GM23338 (cell line): Measurements from ENCODE around the gene GSS. TPM values are rescaled to one million over a fixed set of nuclear protein-coding genes. Genes with fewer than 3 reads are reported as not detected.

Experiments used
- ATAC-seq: fragments of 200-7000 bp; cut with Tn5 transposase; 3 replicates; pipeline ENCODE4 v1.9.1; 2020
- DNase-seq: peaks from one replicate; pipeline ENCODE4 v3.0.0-alpha.2; 2015; ENCODE audit warnings: low spot score
- H2AFZ ChIP-seq: fragments of 200-600 bp; sonication (generic); 2 replicates; pipeline ENCODE4 v1.8.0; 2016; ENCODE audit warnings: antibody characterized with exemption, mild to moderate bottlenecking, moderate library complexity
- H3F3A ChIP-seq: fragments of 200-600 bp; sonication (generic); replicated peaks from 2 replicates; pipeline ENCODE4 v1.8.0; 2017; ENCODE audit warnings: antibody characterized with exemption, mixed run types, low read depth
- H3K27ac ChIP-seq: fragments of 200-600 bp; sonication (generic); 2 replicates; pipeline ENCODE4 v1.6.1; 2016; ENCODE audit warnings: low read depth
- H3K27me3 ChIP-seq: fragments of 200-600 bp; sonication (generic); 2 replicates; pipeline ENCODE4 v1.8.0; 2016; ENCODE audit warnings: mild to moderate bottlenecking, mixed run types, moderate library complexity; ENCODE audit not compliant: insufficient read depth
- H3K36me3 ChIP-seq: fragments of 200-600 bp; sonication (generic); 2 replicates; pipeline ENCODE4 v1.8.0; 2016; ENCODE audit warnings: mild to moderate bottlenecking; ENCODE audit not compliant: insufficient read depth
- H3K4me1 ChIP-seq: fragments of 200-600 bp; sonication (generic); 2 replicates; pipeline ENCODE4 v1.8.0; 2016; ENCODE audit warnings: mild to moderate bottlenecking, moderate library complexity; ENCODE audit not compliant: insufficient read depth
- H3K4me2 ChIP-seq: fragments of 200-600 bp; sonication (generic); 2 replicates; pipeline ENCODE4 v1.7.1; 2017; ENCODE audit warnings: mixed run types
- H3K4me3 ChIP-seq: fragments of 200-600 bp; sonication (generic); 2 replicates; pipeline ENCODE4 v1.6.1; 2016; ENCODE audit warnings: mixed run types
- H3K79me2 ChIP-seq: fragments of 200-600 bp; sonication (generic); replicated peaks from 2 replicates; pipeline ENCODE4 v1.8.0; 2017; ENCODE audit warnings: mild to moderate bottlenecking; ENCODE audit not compliant: insufficient read depth
- H3K9me2 ChIP-seq: fragments of 200-600 bp; sonication (generic); 2 replicates; pipeline ENCODE4 v1.8.0; 2017; ENCODE audit not compliant: insufficient read depth
- H4K20me1 ChIP-seq: fragments of 200-600 bp; sonication (generic); replicated peaks from 2 replicates; pipeline ENCODE4 v1.8.0; 2017; ENCODE audit warnings: mild to moderate bottlenecking; ENCODE audit not compliant: insufficient read depth
- H3K27ac Mint-ChIP-seq: 2 replicates; pipeline ENCODE4 v1.8.0; 2020; ENCODE audit warnings: inconsistent platforms, mild to moderate bottlenecking, moderate library complexity, mixed read lengths
- H3K27me3 Mint-ChIP-seq: 3 replicates; pipeline ENCODE4 v1.8.0; 2022; ENCODE audit warnings: low read depth, mild to moderate bottlenecking, moderate library complexity, mixed read lengths, inconsistent platforms; ENCODE audit not compliant: insufficient read depth, poor library complexity
- H3K36me3 Mint-ChIP-seq: 3 replicates; pipeline ENCODE4 v1.8.0; 2021; ENCODE audit warnings: low read depth, mild to moderate bottlenecking, inconsistent platforms, moderate library complexity, mixed read lengths
- H3K4me1 Mint-ChIP-seq: 3 replicates; pipeline ENCODE4 v1.8.0; 2020; ENCODE audit warnings: mild to moderate bottlenecking, inconsistent platforms, mixed read lengths
- H3K4me3 Mint-ChIP-seq: 3 replicates; pipeline ENCODE4 v1.8.0; 2021; ENCODE audit warnings: moderate library complexity, mild to moderate bottlenecking, inconsistent platforms, mixed read lengths
- H3K9me3 Mint-ChIP-seq: 3 replicates; pipeline ENCODE4 v1.8.0; 2020; ENCODE audit warnings: moderate library complexity, mild to moderate bottlenecking, inconsistent platforms, mixed read lengths
- JUNB ChIP-seq: IDR thresholded peaks from one replicate; pipeline ENCODE4 v1.6.1; 2016; ENCODE audit warnings: antibody characterized with exemption; ENCODE audit not compliant: unreplicated experiment
- NANOG ChIP-seq: IDR thresholded peaks from 2 replicates; pipeline ENCODE4 v1.6.1; 2016; ENCODE audit warnings: antibody characterized with exemption, borderline replicate concordance
- STAT1 ChIP-seq: IDR thresholded peaks from one replicate; pipeline ENCODE4 v1.6.1; 2016; ENCODE audit warnings: antibody characterized with exemption; ENCODE audit not compliant: unreplicated experiment
- polyA plus RNA-seq: library from polyadenylated mRNA; unstranded; fragments of >200 nt; fragmentation: Nextera tagmentation; extraction: Ambion mirVana; gene quantifications from 2 replicates; pipeline ENCODE4 v1.2.1, GENCODE V29; 2016
- total RNA-seq: library from RNA; depleted of rRNA; stranded (reverse); fragments of >200 nt; shearing (Covaris generic); gene quantifications from 2 replicates; pipeline ENCODE4 v1.2.3, GENCODE V29; 2014
- TF ChIP-seq, protein P1 (sequence below): fragments of 250-450 bp; sonication (Bioruptor Pico); IDR thresholded peaks from 2 replicates; pipeline ENCODE4 v1.5.0; 2020; ENCODE audit warnings: mild to moderate bottlenecking, moderate library complexity

Gene GSS
- total and polyA plus RNA-seq, 2 experiments from 2014 or later, result 34.0 to 63.3 TPM

- Histone ChIP-seq H3K27ac (peak overlapping the region; percentile 33; the same call in 1 of the 2 replicates), H3K9me2 (no peaks in the 10 kb centered on the region), H3K4me1 (peaks cover 28% of the 10 kb centered on the region), H2AFZ (no peak overlapping the region), H3K4me3 (no peak overlapping the region), H3K4me2 (no peak overlapping the region), H3F3A (peaks cover 11% of the 10 kb centered on the region; the same call in 1 of the 2 replicates), H4K20me1 (no peaks in the 10 kb centered on the region; the same call in 1 of the 2 replicates), H3K27me3 (no peaks in the 10 kb centered on the region), H3K36me3 (peaks cover 5% of the 10 kb centered on the region; the same call in 1 of the 2 replicates), H3K79me2 (no peaks in the 10 kb centered on the region)
- H3K9me3 Mint-ChIP-seq, result peaks cover 4% of the 10 kb centered on the region; the same call in 2 of the 3 replicates
- no peak overlapping the region; the same call in 1 of the 2 replicates for H3K27ac Mint-ChIP-seq
- ATAC-seq (no peak), DNase-seq (no peak)
- 0 out of 3 replicates have a peak, but pooled peaks cover 3% of the 10 kb centered on the region for H3K36me3 Mint-ChIP-seq
- H3K27me3 Mint-ChIP-seq, result peaks cover 13% of the 10 kb centered on the region
- peaks cover 32% of the 10 kb centered on the region for H3K4me1 Mint-ChIP-seq
- H3K4me3 Mint-ChIP-seq, result no peak overlapping the region
- TF ChIP-seq STAT1, result no peak
Observed at GRCh38 chr20:34951652-34952051, 4.0 kb downstream of the GSS start.

DNA sequence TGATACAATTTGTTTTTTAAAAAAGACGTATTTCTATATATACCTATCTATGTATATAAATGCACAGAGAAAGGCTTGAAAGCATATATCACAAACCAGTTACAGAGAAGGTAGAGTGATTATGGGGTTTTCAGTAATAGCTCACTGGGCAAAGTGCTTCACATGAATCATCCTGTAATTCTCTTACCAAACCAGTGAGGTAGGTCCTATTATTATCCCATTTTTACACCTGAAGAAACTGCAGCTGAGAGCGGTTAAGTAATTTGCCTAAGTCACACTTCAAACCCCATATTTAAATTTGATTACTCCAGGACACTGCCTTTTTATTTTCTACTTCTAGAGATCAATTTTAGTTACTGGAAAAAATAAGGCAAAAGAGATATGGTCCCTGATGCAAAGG is 4.4 kb downstream of the GSS start:
- Histone ChIP-seq H3K4me1 (peaks cover 24% of the 10 kb centered on the region), H3K4me2 (no peak overlapping the region), H4K20me1 (no peaks in the 10 kb centered on the region; the same call in 1 of the 2 replicates), H3F3A (peaks cover 8% of the 10 kb centered on the region; the same call in 1 of the 2 replicates), H2AFZ (no peak overlapping the region), H3K4me3 (no peak overlapping the region), H3K9me2 (no peaks in the 10 kb centered on the region), H3K27me3 (no peaks in the 10 kb centered on the region), H3K36me3 (peaks cover 5% of the 10 kb centered on the region; the same call in 1 of the 2 replicates), H3K27ac (0 out of 2 replicates have a peak overlapping the region, but pooled peaks have one; percentile 33), H3K79me2 (no peaks in the 10 kb centered on the region)
- TF ChIP-seq, protein P1, sequence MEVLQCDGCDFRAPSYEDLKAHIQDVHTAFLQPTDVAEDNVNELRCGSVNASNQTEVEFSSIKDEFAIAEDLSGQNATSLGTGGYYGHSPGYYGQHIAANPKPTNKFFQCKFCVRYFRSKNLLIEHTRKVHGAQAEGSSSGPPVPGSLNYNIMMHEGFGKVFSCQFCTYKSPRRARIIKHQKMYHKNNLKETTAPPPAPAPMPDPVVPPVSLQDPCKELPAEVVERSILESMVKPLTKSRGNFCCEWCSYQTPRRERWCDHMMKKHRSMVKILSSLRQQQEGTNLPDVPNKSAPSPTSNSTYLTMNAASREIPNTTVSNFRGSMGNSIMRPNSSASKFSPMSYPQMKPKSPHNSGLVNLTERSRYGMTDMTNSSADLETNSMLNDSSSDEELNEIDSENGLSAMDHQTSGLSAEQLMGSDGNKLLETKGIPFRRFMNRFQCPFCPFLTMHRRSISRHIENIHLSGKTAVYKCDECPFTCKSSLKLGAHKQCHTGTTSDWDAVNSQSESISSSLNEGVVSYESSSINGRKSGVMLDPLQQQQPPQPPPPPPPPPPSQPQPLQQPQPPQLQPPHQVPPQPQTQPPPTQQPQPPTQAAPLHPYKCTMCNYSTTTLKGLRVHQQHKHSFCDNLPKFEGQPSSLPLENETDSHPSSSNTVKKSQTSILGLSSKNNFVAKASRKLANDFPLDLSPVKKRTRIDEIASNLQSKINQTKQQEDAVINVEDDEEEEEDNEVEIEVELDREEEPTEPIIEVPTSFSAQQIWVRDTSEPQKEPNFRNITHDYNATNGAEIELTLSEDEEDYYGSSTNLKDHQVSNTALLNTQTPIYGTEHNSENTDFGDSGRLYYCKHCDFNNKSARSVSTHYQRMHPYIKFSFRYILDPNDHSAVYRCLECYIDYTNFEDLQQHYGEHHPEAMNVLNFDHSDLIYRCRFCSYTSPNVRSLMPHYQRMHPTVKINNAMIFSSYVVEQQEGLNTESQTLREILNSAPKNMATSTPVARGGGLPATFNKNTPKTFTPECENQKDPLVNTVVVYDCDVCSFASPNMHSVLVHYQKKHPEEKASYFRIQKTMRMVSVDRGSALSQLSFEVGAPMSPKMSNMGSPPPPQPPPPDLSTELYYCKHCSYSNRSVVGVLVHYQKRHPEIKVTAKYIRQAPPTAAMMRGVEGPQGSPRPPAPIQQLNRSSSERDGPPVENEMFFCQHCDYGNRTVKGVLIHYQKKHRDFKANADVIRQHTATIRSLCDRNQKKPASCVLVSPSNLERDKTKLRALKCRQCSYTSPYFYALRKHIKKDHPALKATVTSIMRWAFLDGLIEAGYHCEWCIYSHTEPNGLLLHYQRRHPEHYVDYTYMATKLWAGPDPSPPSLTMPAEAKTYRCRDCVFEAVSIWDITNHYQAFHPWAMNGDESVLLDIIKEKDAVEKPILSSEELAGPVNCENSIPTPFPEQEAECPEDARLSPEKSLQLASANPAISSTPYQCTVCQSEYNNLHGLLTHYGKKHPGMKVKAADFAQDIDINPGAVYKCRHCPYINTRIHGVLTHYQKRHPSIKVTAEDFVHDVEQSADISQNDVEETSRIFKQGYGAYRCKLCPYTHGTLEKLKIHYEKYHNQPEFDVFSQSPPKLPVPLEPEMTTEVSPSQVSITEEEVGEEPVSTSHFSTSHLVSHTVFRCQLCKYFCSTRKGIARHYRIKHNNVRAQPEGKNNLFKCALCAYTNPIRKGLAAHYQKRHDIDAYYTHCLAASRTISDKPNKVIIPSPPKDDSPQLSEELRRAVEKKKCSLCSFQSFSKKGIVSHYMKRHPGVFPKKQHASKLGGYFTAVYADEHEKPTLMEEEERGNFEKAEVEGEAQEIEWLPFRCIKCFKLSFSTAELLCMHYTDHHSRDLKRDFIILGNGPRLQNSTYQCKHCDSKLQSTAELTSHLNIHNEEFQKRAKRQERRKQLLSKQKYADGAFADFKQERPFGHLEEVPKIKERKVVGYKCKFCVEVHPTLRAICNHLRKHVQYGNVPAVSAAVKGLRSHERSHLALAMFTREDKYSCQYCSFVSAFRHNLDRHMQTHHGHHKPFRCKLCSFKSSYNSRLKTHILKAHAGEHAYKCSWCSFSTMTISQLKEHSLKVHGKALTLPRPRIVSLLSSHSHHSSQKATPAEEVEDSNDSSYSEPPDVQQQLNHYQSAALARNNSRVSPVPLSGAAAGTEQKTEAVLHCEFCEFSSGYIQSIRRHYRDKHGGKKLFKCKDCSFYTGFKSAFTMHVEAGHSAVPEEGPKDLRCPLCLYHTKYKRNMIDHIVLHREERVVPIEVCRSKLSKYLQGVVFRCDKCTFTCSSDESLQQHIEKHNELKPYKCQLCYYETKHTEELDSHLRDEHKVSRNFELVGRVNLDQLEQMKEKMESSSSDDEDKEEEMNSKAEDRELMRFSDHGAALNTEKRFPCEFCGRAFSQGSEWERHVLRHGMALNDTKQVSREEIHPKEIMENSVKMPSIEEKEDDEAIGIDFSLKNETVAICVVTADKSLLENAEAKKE (CRISPR knock-in tag), result no peak
- TF ChIP-seq STAT1, result no peak
- TF ChIP-seq NANOG, result no peak
- TF ChIP-seq JUNB, result no peak
- Mint-ChIP-seq H3K36me3 (0 out of 3 replicates have a peak, but pooled peaks cover 3% of the 10 kb centered on the region), H3K9me3 (peaks cover 4% of the 10 kb centered on the region; the same call in 2 of the 3 replicates), H3K4me3 (no peak overlapping the region), H3K27ac (no peak overlapping the region), H3K27me3 (peaks cover 13% of the 10 kb centered on the region), H3K4me1 (peaks cover 28% of the 10 kb centered on the region)
- ATAC-seq, result no peak
- DNase-seq, result no peak
